ENCODE measurements around the gene GPT2. TPM values are rescaled to one million over a fixed set of nuclear protein-coding genes. Genes with fewer than 3 reads are reported as not detected.

Gene GPT2
- total and polyA plus RNA-seq, 2 donors (not counting 3 experiments of a cell fraction or from before 2014, with no cell fraction given): 10.8 to 17.9 TPM

GRCh38 chr16:46911650-46912049 is 27.5 kb downstream of the GPT2 start:
- ChIA-PET POLR2A (no interaction called here), CTCF (interaction anchor here (4.5 to 12.9 kb wide), 2 partner anchors 54 to 60 kb away, joined by 67 to 401 read pairs; no protein-coding TSS in a partner anchor)
- Histone ChIP-seq H3K9me3 (replicated peaks; ENCODE audit: control insufficient read depth, insufficient read depth, low read length) (no peaks in the 10 kb centered on the region), H3K27me3 (ENCODE audit: control insufficient read depth in 2 of 2, insufficient read depth in 2 of 2, low read length in 2 of 2) (no peaks in the 10 kb centered on the region), H3K4me1 (ENCODE audit: control insufficient read depth, extremely low read depth, insufficient read depth, low read length) (no peaks in the 10 kb centered on the region), H3K36me3 (ENCODE audit: control insufficient read depth in 2 of 2, extremely low read depth in 1 of 2, insufficient read depth in 2 of 2, low read length in 2 of 2) (peaks cover 0 to 9% of the 10 kb centered on the region in 2 experiments), H4K20me1 (replicated peaks; ENCODE audit: control insufficient read depth, extremely low read depth, insufficient read depth, low read length) (no peaks in the 10 kb centered on the region), H3K4me2 (ENCODE audit: insufficient read depth, low read length) (no peak overlapping the region), H3K9ac (replicated peaks; ENCODE audit: extremely low read depth, insufficient read depth, low read length) (no peak overlapping the region), H3K9me1 (replicated peaks; ENCODE audit: control insufficient read depth, extremely low read depth, insufficient read depth, low read length) (no peaks in the 10 kb centered on the region), H3K27ac (ENCODE audit: insufficient read depth, low read depth, low read length) (no peak overlapping the region), H3K4me3 (replicated peaks in 1 of 3; ENCODE audit: insufficient read depth in 1 of 3, low read depth in 1 of 3, low read length in 3 of 3) (no peak overlapping the region), H3K79me2 (ENCODE audit: control insufficient read depth, insufficient read depth, low read length) (no peaks in the 10 kb centered on the region), H2AFZ (ENCODE audit: low read depth, low read length) (no peak overlapping the region)
- dilution Hi-C loops (cut with MboI; ENCODE audit: extremely low pct_ligation_motif_present, low sequenced_read_pairs) (no loop called here), intact Hi-C loops (cut with micrococcal nuclease) (no loop called here)
- FAIRE-seq (no peak), DNase-seq (ENCODE audit: low read depth, low spot score) (no peak)
- TF ChIP-seq FOS (IDR thresholded peaks at IDR 0.05; ENCODE audit: borderline replicate concordance, insufficient read depth, low read length): no peak
- TF ChIP-seq MYC (IDR thresholded peaks at IDR 0.05; ENCODE audit: low read depth, low read length): no peak
- TF ChIP-seq POLR2AphosphoS5 (IDR thresholded peaks at IDR 0.05; ENCODE audit: insufficient read depth, low read depth, low read length): no peak
- TF ChIP-seq EZH2 (IDR thresholded peaks at IDR 0.05; ENCODE audit: borderline replicate concordance, low read depth, low read length, severe bottlenecking): no peak
- no peak for TF ChIP-seq CTCF (IDR thresholded peaks at IDR 0.05; ENCODE audit: extremely low read depth in 1 of 2, insufficient read depth in 1 of 2, low read depth in 1 of 2, low read length in 2 of 2)
- no peak for TF ChIP-seq JUN (IDR thresholded peaks at IDR 0.05; ENCODE audit: borderline replicate concordance, insufficient read depth, insufficient read length, low read depth)
- no TSS peak for BruUV-seq (replicated peaks)

All from endothelial cell of umbilical vein (primary cell).